Nephron (organoid): Measurements from ENCODE around the gene HLA-DQB1.
"Not testable (repeated sequence)": the region's sequence is repeated elsewhere in the genome, so short reads cannot be mapped to it uniquely, and the experiment has no call there.

ENCODE experiments used
- H3K27ac Mint-ChIP-seq, 3 experiments: 2 replicates each; pipeline ENCODE4 v1.8.0; 2020; ENCODE audit warnings: mixed read lengths in 3 of 3, mild to moderate bottlenecking in 2 of 3, moderate library complexity in 1 of 3
- H3K27me3 Mint-ChIP-seq: 2 replicates; pipeline ENCODE4 v1.8.0; 2021; ENCODE audit warnings: low read depth, mild to moderate bottlenecking, moderate library complexity, mixed read lengths
- H3K36me3 Mint-ChIP-seq: 2 replicates; pipeline ENCODE4 v1.8.0; 2020; ENCODE audit warnings: low read depth, mixed read lengths
- H3K4me1 Mint-ChIP-seq: 2 replicates; pipeline ENCODE4 v1.8.0; 2020; ENCODE audit warnings: mixed read lengths
- H3K4me3 Mint-ChIP-seq, 3 experiments: 2 replicates each; pipeline ENCODE4 v1.8.0; 2020; ENCODE audit warnings: mild to moderate bottlenecking in 3 of 3, mixed read lengths in 3 of 3, moderate library complexity in 2 of 3
- H3K9me3 Mint-ChIP-seq: 2 replicates; pipeline ENCODE4 v1.8.0; 2020; ENCODE audit warnings: mixed read lengths
- CTCF ChIP-seq, 3 experiments: fragments of 200-600 bp; sonication (generic); IDR thresholded peaks; one replicate each; pipeline ENCODE4 v1.5.0; 2021; ENCODE audit warnings: antibody characterized with exemption in 3 of 3; ENCODE audit not compliant: unreplicated experiment in 3 of 3

The HLA-DQB1 gene

GRCh38 chr6:32666420-32667300 is at the start of gene HLA-DQB1:
TSS of gene HLA-DQB1 (minus strand) at chr6:32666657. CDS start at chr6:32666607, 50 bp downstream.
- no peak for TF ChIP-seq CTCF (IDR thresholded peaks at IDR 0.05; ENCODE audit: unreplicated experiment in 3 of 3)
- Mint-ChIP-seq H3K9me3 (peaks cover 3% of the 10 kb centered on the region), H3K4me1 (peaks cover 17% of the 10 kb centered on the region), H3K4me3 (peak within 1 kb of the TSS; percentile 72 to 77 (median 76)), H3K27ac (peak within 1 kb of the TSS in 1 of 3 experiments; percentile 22), H3K27me3 (peaks cover 76% of the 10 kb centered on the region), H3K36me3 (no peaks in the 10 kb centered on the region)

- H3K9me3 Mint-ChIP-seq, result no peaks in the 10 kb centered on the region
- peaks cover 7% of the 10 kb centered on the region for H3K27me3 Mint-ChIP-seq
- TF ChIP-seq CTCF (IDR thresholded peaks at IDR 0.05; ENCODE audit: unreplicated experiment in 3 of 3), result no peak
- no peak overlapping the region for H3K4me3 Mint-ChIP-seq
- no peak overlapping the region for H3K27ac Mint-ChIP-seq
- no peaks in the 10 kb centered on the region for H3K36me3 Mint-ChIP-seq
- no peaks in the 10 kb centered on the region for H3K4me1 Mint-ChIP-seq
These were observed 46.8 kb upstream of the HLA-DQB1 start for GRCh38 chr6:32713241-32713640.

- Mint-ChIP-seq H3K36me3 (no peaks in the 10 kb centered on the region), H3K27me3 (peaks cover 7% of the 10 kb centered on the region), H3K9me3 (no peaks in the 10 kb centered on the region), H3K27ac (no peak overlapping the region), H3K4me3 (no peak overlapping the region), H3K4me1 (no peaks in the 10 kb centered on the region)
- no peak for TF ChIP-seq CTCF (IDR thresholded peaks at IDR 0.05; ENCODE audit: unreplicated experiment in 3 of 3)
These were observed 43.2 kb upstream of the HLA-DQB1 start for GRCh38 chr6:32709625-32710024.

GRCh38 chr6:32705164-32705563 is 38.7 kb upstream of the HLA-DQB1 start:
- not testable (repeated sequence) for H3K36me3 Mint-ChIP-seq, H3K4me3 Mint-ChIP-seq, H3K9me3 Mint-ChIP-seq, H3K4me1 Mint-ChIP-seq, H3K27ac Mint-ChIP-seq
- peaks cover 29% of the 10 kb centered on the region for H3K27me3 Mint-ChIP-seq

- H3K9me3 Mint-ChIP-seq, result no peaks in the 10 kb centered on the region
- H3K4me3 Mint-ChIP-seq, result no peak overlapping the region
- no peaks in the 10 kb centered on the region for H3K4me1 Mint-ChIP-seq
- no peak overlapping the region for H3K27ac Mint-ChIP-seq
- H3K27me3 Mint-ChIP-seq, result peaks cover 28% of the 10 kb centered on the region
- no peaks in the 10 kb centered on the region for H3K36me3 Mint-ChIP-seq
- no peak for TF ChIP-seq CTCF (IDR thresholded peaks at IDR 0.05; ENCODE audit: unreplicated experiment in 3 of 3)
These were observed 36.9 kb upstream of the HLA-DQB1 start for GRCh38 chr6:32703347-32703746.

GRCh38 chr6:32700391-32701040 is 34.1 kb upstream of the HLA-DQB1 start:
- peaks cover 31% of the 10 kb centered on the region for H3K27me3 Mint-ChIP-seq
- no peaks in the 10 kb centered on the region for H3K4me1 Mint-ChIP-seq
- H3K36me3 Mint-ChIP-seq, result no peaks in the 10 kb centered on the region
- no peaks in the 10 kb centered on the region for H3K9me3 Mint-ChIP-seq
- no peak overlapping the region for H3K4me3 Mint-ChIP-seq
- peak; percentile 78 to 86 (median 78) for TF ChIP-seq CTCF (IDR thresholded peaks at IDR 0.05; ENCODE audit: unreplicated experiment in 3 of 3)
- H3K27ac Mint-ChIP-seq, result no peak overlapping the region
